Endometrial microvascular endothelial cells (primary cell): Measurements from ENCODE around the gene NEURL3. TPM values are rescaled to one million over a fixed set of nuclear protein-coding genes. Genes with fewer than 3 reads are reported as not detected.
"Not testable (repeated sequence)": the region's sequence is repeated elsewhere in the genome, so short reads cannot be mapped to it uniquely, and the experiment has no call there.

Experiments
- in situ Hi-C: cut with HindIII; loops from 2 replicates; pipeline ENCODE4 v1.10.0; 2017; ENCODE audit warnings: low sequenced_read_pairs, low pct_unique_long_range_greater_than_20kb; ENCODE audit errors: inconsistent ontology term
- total RNA-seq: library from RNA; depleted of rRNA; stranded (reverse); fragments of >200 nt; gene quantifications from one replicate; pipeline ENCODE4 v1.2.3, GENCODE V29; 2015; ENCODE audit errors: inconsistent ontology term

The NEURL3 gene
- total RNA-seq, 1 donor from 2014 or later: not detected

- in situ Hi-C loops: no loop called here
Measured at GRCh38 chr2:96495982-96496629, 9.1 kb downstream of the NEURL3 start.

GRCh38 chr2:96494188-96494587 is 11.0 kb downstream of the NEURL3 start:
- in situ Hi-C loops: no loop called here

- in situ Hi-C loops: no loop called here
Measured at GRCh38 chr2:96493072-96493471, 12.1 kb downstream of the NEURL3 start.

- in situ Hi-C loops: no loop called here
Measured at GRCh38 chr2:96491860-96492497, 13.2 kb downstream of the NEURL3 start.

GRCh38 chr2:96489663-96490062 is 15.5 kb downstream of the NEURL3 start:
- in situ Hi-C loops: no loop called here

- in situ Hi-C loops: no loop called here
Measured at GRCh38 chr2:96489261-96489660, 15.9 kb downstream of the NEURL3 start.

GRCh38 chr2:96486696-96487095 is 18.5 kb downstream of the NEURL3 start:
- in situ Hi-C loops: no loop called here

- in situ Hi-C loops: no loop called here
Measured at GRCh38 chr2:96485751-96486651, 19.2 kb downstream of the NEURL3 start.

GRCh38 chr2:96485350-96485749 is 19.8 kb downstream of the NEURL3 start:
- in situ Hi-C loops: no loop called here

GRCh38 chr2:96484091-96484490 is 21.1 kb downstream of the NEURL3 start:
- in situ Hi-C loops: no loop called here

- in situ Hi-C loops: no loop called here
Measured at GRCh38 chr2:96477458-96477857, 27.7 kb downstream of the NEURL3 start.

- in situ Hi-C loops: no loop called here
Measured at GRCh38 chr2:96471772-96472171, 33.4 kb downstream of the NEURL3 start.

- in situ Hi-C loops: no loop called here
Measured at GRCh38 chr2:96470636-96471035, 34.5 kb downstream of the NEURL3 start.

- in situ Hi-C loops: no loop called here
Measured at GRCh38 chr2:96470109-96470508, 35.0 kb downstream of the NEURL3 start.

GRCh38 chr2:96468904-96469303 is 36.3 kb downstream of the NEURL3 start:
- in situ Hi-C loops: no loop called here

GRCh38 chr2:96464651-96465050 is 40.5 kb downstream of the NEURL3 start:
- in situ Hi-C loops: no loop called here

- in situ Hi-C loops: no loop called here
Measured at GRCh38 chr2:96464061-96464460, 41.1 kb downstream of the NEURL3 start.

GRCh38 chr2:96463119-96463518 is 42.0 kb downstream of the NEURL3 start:
- in situ Hi-C loops: no loop called here

GRCh38 chr2:96461616-96462015 is 43.5 kb downstream of the NEURL3 start:
- in situ Hi-C loops: not testable (repeated sequence)

GRCh38 chr2:96452053-96452452 is 53.1 kb downstream of the NEURL3 start:
- in situ Hi-C loops: no loop called here
